K562 (cell line): Measurements from ENCODE around the gene ERBB4. TPM values are rescaled to one million over a fixed set of nuclear protein-coding genes. Genes with fewer than 3 reads are reported as not detected.

Source experiments
- ATAC-seq: fragments of 200-7000 bp; cut with Tn5 transposase; 3 replicates; pipeline ENCODE4 v1.9.1; 2020; ENCODE audit warnings: moderate library complexity
- BruUV-seq: library from RNA; stranded (reverse); fragments of 400-500 nt; replicated peaks from 2 replicates; lab custom pipeline; 2021; lab: Mats Ljungman, UMichigan
- CTCF ChIA-PET: fragments of 300-600 bp; formaldehyde crosslinking; extraction: SDS; loops from one replicate; lab custom pipeline; 2021; ENCODE audit warnings: low intra/inter-chr PET ratio; lab: Yijun Ruan, JAX
- POLR2A ChIA-PET: fragments of 300-600, 350-650 bp; sonication (Branson Sonifier 250); formaldehyde crosslinking; extraction: SDS; loops from one replicate; lab custom pipeline; 2021; ENCODE audit warnings: antibody characterized with exemption, inconsistent platforms; lab: Yijun Ruan, JAX
- DNase-seq, 4 experiments: peaks; one replicate each; pipeline versions ENCODE4 v3.0.0 to v3.0.0-alpha.2; 2011 to 2018; ENCODE audit warnings: low spot score in 3 of 4, mixed read lengths in 3 of 4; ENCODE audit errors: extremely low read depth in 1 of 4
- FAIRE-seq: peaks from 2 replicates; lab custom pipeline; 2011; peaks lifted over from hg19 to GRCh38; lab: Jason Lieb, UNC
- H2AFZ ChIP-seq: 2 replicates; pipeline ENCODE4 v1.6.0; 2011; ENCODE audit warnings: low read depth, low read length, control low read depth, inconsistent platforms
- H3K27ac ChIP-seq: fragments of 200-600 bp; 3 replicates; pipeline ENCODE4 v1.8.0; 2011; ENCODE audit warnings: low read depth, mild to moderate bottlenecking, control low read depth, inconsistent platforms, low read length, moderate library complexity, mixed read lengths; ENCODE audit errors: extremely low read depth
- H3K27me3 ChIP-seq, 2 experiments: fragments of 300-600 bp in 1 of 2; 2 replicates in 1 of 2; 3 replicates in 1 of 2; pipeline versions ENCODE4 v1.6.0 to v1.8.0; 2011; ENCODE audit warnings: inconsistent platforms in 2 of 2, low read length in 2 of 2, mild to moderate bottlenecking in 1 of 2, mixed read lengths in 1 of 2, moderate library complexity in 1 of 2; ENCODE audit not compliant: control insufficient read depth in 2 of 2, insufficient read depth in 2 of 2
- H3K36me3 ChIP-seq: fragments of 300-600 bp; 3 replicates; pipeline ENCODE4 v1.8.0; 2011; ENCODE audit warnings: mild to moderate bottlenecking, low read length, inconsistent platforms; ENCODE audit not compliant: control insufficient read depth, insufficient read depth
- H3K4me1 ChIP-seq, 2 experiments: fragments of 200-600 bp in 1 of 2; replicated peaks in 1 of 2; 2 replicates in 1 of 2; 3 replicates in 1 of 2; pipeline versions ENCODE4 v1.5.1 to v1.8.0; 2011; ENCODE audit warnings: inconsistent platforms in 2 of 2, low read length in 2 of 2, mild to moderate bottlenecking in 1 of 2, mixed read lengths in 1 of 2, moderate library complexity in 1 of 2; ENCODE audit not compliant: control insufficient read depth in 2 of 2, insufficient read depth in 2 of 2
- H3K4me2 ChIP-seq: 2 replicates; pipeline ENCODE4 v1.6.1; 2011; ENCODE audit warnings: low read length, control low read depth, inconsistent platforms, mixed read lengths; ENCODE audit not compliant: insufficient read depth
- H3K4me3 ChIP-seq: fragments of 200-600 bp; sonication (generic), shearing (Covaris generic); 2 replicates; pipeline ENCODE4 v1.5.1; 2016; ENCODE audit warnings: control low read depth, inconsistent platforms
- H3K79me2 ChIP-seq: fragments of 200-600 bp; 3 replicates; pipeline ENCODE4 v1.8.0; 2011; ENCODE audit warnings: low read length, inconsistent platforms; ENCODE audit not compliant: control insufficient read depth, insufficient read depth
- H3K9ac ChIP-seq, 2 experiments: 2 replicates each; pipeline versions ENCODE4 v1.6.0 to v1.6.1; 2011; ENCODE audit warnings: low read depth in 2 of 2, low read length in 2 of 2, control low read depth in 1 of 2, inconsistent platforms in 1 of 2, mild to moderate bottlenecking in 1 of 2, mixed read lengths in 1 of 2; ENCODE audit not compliant: insufficient read depth in 1 of 2
- H3K9me1 ChIP-seq: one replicate; pipeline ENCODE4 v1.6.0; 2011; ENCODE audit warnings: inconsistent platforms, mild to moderate bottlenecking, low read length, moderate library complexity; ENCODE audit not compliant: control insufficient read depth, insufficient read depth
- H3K9me3 ChIP-seq: replicated peaks from 2 replicates; pipeline ENCODE4 v1.5.1; 2011; ENCODE audit warnings: low read depth, low read length, inconsistent platforms; ENCODE audit not compliant: control insufficient read depth, insufficient read depth
- H4K20me1 ChIP-seq: replicated peaks from 2 replicates; pipeline ENCODE4 v1.6.1; 2011; ENCODE audit warnings: low read length, inconsistent platforms, mixed read lengths; ENCODE audit not compliant: control insufficient read depth, insufficient read depth
- EWSR1 ChIP-seq: fragments of 450-650 bp; IDR thresholded peaks from 2 replicates; pipeline ENCODE4 v1.6.1; 2018; ENCODE audit warnings: borderline replicate concordance, mild to moderate bottlenecking, low read depth, moderate library complexity; ENCODE audit not compliant: partially characterized antibody
- GABPA ChIP-seq: fragments of 200-800 bp; sonication (Bioruptor generic); conservative IDR thresholded peaks from 2 replicates; pipeline ENCODE4 v1.6.1; 2016; ENCODE audit warnings: low read depth, missing genetic modification characterization, missing compliant biosample characterization
- POLR2G ChIP-seq: fragments of 200-400 bp; formaldehyde crosslinking; IDR thresholded peaks from 2 replicates; pipeline ENCODE4 v1.6.1; 2017; ENCODE audit warnings: low read depth, mild to moderate bottlenecking, antibody characterized with exemption, low read length, moderate library complexity
- TAF15 ChIP-seq: fragments of 200-400 bp; formaldehyde crosslinking; IDR thresholded peaks from 2 replicates; pipeline ENCODE4 v1.6.1; 2017; ENCODE audit warnings: mild to moderate bottlenecking, low read depth, low read length, moderate library complexity
- ZC3H8 ChIP-seq: fragments of 450-650 bp; IDR thresholded peaks from 2 replicates; pipeline ENCODE4 v1.6.1; 2017
- ZNF174 ChIP-seq: fragments of 250-450 bp; sonication (Bioruptor Pico); IDR thresholded peaks from 2 replicates; pipeline ENCODE4 v1.4.0; 2020; ENCODE audit warnings: mild to moderate bottlenecking
- ZNF584 ChIP-seq: fragments of 200-800 bp; sonication (Bioruptor generic); IDR thresholded peaks from 2 replicates; pipeline ENCODE4 v1.6.1; 2016; ENCODE audit warnings: low read depth, mild to moderate bottlenecking, missing genetic modification characterization, missing compliant biosample characterization
- ZNF766 ChIP-seq: fragments of 200-800 bp; sonication (Bioruptor generic); conservative IDR thresholded peaks from 2 replicates; pipeline ENCODE4 v1.6.1; 2016; ENCODE audit warnings: missing genetic modification characterization, missing compliant biosample characterization
- in situ Hi-C: fragments of 300-500 bp; cut with MboI; formaldehyde crosslinking; loops from 4 replicates; pipeline ENCODE4 v1.15.0; 2018; ENCODE audit warnings: inconsistent platforms, mixed read lengths
- intact Hi-C: fragments of 100-400 bp; cut with micrococcal nuclease; formaldehyde crosslinking; loops from 2 replicates; pipeline ENCODE4 v1.14.2; 2022
- polyA plus RNA-seq, 8 experiments: library from polyadenylated mRNA; depleted of rRNA in 4 of 8; stranded (reverse) in 5 of 8; unstranded in 3 of 8; fragments of >200 nt; fragmentation: Nextera tagmentation in 2 of 8; fragmentation: Illumina TruSeq in 1 of 8; extraction: Ambion mirVana in 2 of 8; extraction: Trizol in 1 of 8; gene quantifications; 2 replicates each; pipeline versions ENCODE4 v1.2.1 to v1.2.3, GENCODE V29; 2011 to 2014; ENCODE audit warnings: inconsistent platforms in 1 of 8, missing spikeins in 1 of 8
- total RNA-seq, 7 experiments: library from RNA; depleted of rRNA in 6 of 7; stranded (reverse); fragments of >200 nt in 6 of 7; fragmentation: Illumina TruSeq in 2 of 7; extraction: Trizol in 2 of 7; gene quantifications; 2 replicates each; pipeline versions ENCODE4 v1.2.1 to v1.2.3, GENCODE V29; 2011 to 2021; ENCODE audit warnings: low replicate concordance in 1 of 7
- TF ChIP-seq, protein P1 (sequence below): fragments of 250-450 bp; sonication (Bioruptor Pico); IDR thresholded peaks from 2 replicates; pipeline ENCODE4 v1.5.0; 2022; ENCODE audit warnings: mild to moderate bottlenecking
- TF ChIP-seq, protein P2 (sequence below): sonication (generic); IDR thresholded peaks from 2 replicates; pipeline ENCODE4 v1.6.1; 2016
- TF ChIP-seq, protein P3 (sequence below): fragments of 450-650 bp; formaldehyde crosslinking; IDR thresholded peaks from 2 replicates; pipeline ENCODE4 v1.4.0; 2020; ENCODE audit warnings: mild to moderate bottlenecking, mixed read lengths
- TF ChIP-seq, protein P4 (sequence below): fragments of 250-450 bp; sonication (Bioruptor Pico); IDR thresholded peaks from 2 replicates; pipeline ENCODE4 v1.4.0; 2020; ENCODE audit warnings: mild to moderate bottlenecking, moderate library complexity
- TF ChIP-seq, protein P5 (sequence below): sonication (generic); formaldehyde crosslinking; IDR thresholded peaks from 2 replicates; pipeline ENCODE4 v1.8.0; 2022; ENCODE audit warnings: mild to moderate bottlenecking, missing genetic modification reagents, borderline replicate concordance

Gene ERBB4
- total and polyA plus RNA-seq, 9 of the 15 experiments (the other 6 are each of a cell fraction or from before 2014, with no cell fraction given): not detected

DNA sequence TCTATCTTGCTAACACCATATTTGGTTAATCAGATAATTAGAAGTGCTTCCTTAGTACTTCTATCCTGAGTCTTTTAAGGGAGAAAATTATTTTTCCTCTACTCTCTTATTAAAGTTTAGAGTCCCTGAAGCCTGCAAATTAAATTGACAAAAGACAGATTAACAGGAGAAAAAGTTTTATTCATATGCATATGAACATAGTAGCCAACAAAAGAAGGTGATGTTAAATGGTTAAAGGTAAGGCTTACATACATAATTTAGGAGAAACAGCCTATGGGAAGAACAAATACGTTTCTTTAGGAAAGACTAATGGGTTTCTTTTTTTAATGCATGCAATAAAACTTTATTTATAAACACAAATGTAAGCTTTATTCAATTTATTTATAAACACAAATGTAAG lies 1177.2 kb downstream of the ERBB4 start (continued):
- TF ChIP-seq, protein P1, sequence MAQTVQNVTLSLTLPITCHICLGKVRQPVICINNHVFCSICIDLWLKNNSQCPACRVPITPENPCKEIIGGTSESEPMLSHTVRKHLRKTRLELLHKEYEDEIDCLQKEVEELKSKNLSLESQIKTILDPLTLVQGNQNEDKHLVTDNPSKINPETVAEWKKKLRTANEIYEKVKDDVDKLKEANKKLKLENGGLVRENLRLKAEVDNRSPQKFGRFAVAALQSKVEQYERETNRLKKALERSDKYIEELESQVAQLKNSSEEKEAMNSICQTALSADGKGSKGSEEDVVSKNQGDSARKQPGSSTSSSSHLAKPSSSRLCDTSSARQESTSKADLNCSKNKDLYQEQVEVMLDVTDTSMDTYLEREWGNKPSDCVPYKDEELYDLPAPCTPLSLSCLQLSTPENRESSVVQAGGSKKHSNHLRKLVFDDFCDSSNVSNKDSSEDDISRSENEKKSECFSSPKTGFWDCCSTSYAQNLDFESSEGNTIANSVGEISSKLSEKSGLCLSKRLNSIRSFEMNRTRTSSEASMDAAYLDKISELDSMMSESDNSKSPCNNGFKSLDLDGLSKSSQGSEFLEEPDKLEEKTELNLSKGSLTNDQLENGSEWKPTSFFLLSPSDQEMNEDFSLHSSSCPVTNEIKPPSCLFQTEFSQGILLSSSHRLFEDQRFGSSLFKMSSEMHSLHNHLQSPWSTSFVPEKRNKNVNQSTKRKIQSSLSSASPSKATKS (CRISPR knock-in tag): no peak
- TF ChIP-seq TAF15 (no peak), ZC3H8 (no peak), ZNF766 (CRISPR knock-in tag) (no peak)
- TF ChIP-seq, protein P2, sequence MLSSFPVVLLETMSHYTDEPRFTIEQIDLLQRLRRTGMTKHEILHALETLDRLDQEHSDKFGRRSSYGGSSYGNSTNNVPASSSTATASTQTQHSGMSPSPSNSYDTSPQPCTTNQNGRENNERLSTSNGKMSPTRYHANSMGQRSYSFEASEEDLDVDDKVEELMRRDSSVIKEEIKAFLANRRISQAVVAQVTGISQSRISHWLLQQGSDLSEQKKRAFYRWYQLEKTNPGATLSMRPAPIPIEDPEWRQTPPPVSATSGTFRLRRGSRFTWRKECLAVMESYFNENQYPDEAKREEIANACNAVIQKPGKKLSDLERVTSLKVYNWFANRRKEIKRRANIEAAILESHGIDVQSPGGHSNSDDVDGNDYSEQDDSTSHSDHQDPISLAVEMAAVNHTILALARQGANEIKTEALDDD: no peak

DNA sequence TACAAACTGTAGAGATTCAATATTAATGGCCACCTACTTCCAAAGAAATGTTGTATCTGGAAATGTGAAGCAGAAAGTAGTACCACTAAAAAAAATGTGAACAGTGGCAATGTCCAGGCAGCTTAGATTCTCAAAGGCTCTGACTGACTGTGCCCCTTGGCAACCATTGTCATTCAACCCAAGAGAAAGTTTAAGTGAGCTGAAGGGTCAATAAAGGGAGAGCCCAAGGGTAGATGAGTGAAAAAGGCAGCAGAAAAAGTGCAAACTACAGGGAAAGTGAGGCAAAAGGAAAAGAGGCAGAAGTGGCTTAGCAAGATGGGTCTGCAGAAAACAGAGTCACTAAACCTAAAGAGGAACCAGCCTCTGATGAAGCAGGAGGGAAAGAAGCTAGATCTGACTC lies 1179.3 kb downstream of the ERBB4 start:
- ChIA-PET CTCF (no interaction called here), POLR2A (no interaction called here)
- Histone ChIP-seq H2AFZ (no peak overlapping the region), H3K4me3 (no peak overlapping the region), H4K20me1 (no peaks in the 10 kb centered on the region), H3K4me2 (no peak overlapping the region), H3K36me3 (no peaks in the 10 kb centered on the region), H3K4me1 (no peaks in the 10 kb centered on the region), H3K9me3 (no peaks in the 10 kb centered on the region), H3K9ac (no peak overlapping the region), H3K79me2 (no peaks in the 10 kb centered on the region), H3K27ac (no peak overlapping the region), H3K27me3 (no peaks in the 10 kb centered on the region), H3K9me1 (no peaks in the 10 kb centered on the region)
- intact Hi-C loops (no loop called here), in situ Hi-C loops (no loop called here)
- no TSS peak for BruUV-seq
- FAIRE-seq (no peak), ATAC-seq (no peak), DNase-seq (no peak)
- no peak for TF ChIP-seq ZNF584 (CRISPR knock-in tag)
- TF ChIP-seq, protein P3, sequence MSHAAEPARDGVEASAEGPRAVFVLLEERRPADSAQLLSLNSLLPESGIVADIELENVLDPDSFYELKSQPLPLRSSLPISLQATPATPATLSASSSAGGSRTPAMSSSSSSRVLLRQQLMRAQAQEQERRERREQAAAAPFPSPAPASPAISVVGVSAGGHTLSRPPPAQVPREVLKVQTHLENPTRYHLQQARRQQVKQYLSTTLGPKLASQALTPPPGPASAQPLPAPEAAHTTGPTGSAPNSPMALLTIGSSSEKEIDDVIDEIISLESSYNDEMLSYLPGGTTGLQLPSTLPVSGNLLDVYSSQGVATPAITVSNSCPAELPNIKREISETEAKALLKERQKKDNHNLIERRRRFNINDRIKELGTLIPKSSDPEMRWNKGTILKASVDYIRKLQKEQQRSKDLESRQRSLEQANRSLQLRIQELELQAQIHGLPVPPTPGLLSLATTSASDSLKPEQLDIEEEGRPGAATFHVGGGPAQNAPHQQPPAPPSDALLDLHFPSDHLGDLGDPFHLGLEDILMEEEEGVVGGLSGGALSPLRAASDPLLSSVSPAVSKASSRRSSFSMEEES (CRISPR knock-in tag): no peak
- TF ChIP-seq, protein P4, sequence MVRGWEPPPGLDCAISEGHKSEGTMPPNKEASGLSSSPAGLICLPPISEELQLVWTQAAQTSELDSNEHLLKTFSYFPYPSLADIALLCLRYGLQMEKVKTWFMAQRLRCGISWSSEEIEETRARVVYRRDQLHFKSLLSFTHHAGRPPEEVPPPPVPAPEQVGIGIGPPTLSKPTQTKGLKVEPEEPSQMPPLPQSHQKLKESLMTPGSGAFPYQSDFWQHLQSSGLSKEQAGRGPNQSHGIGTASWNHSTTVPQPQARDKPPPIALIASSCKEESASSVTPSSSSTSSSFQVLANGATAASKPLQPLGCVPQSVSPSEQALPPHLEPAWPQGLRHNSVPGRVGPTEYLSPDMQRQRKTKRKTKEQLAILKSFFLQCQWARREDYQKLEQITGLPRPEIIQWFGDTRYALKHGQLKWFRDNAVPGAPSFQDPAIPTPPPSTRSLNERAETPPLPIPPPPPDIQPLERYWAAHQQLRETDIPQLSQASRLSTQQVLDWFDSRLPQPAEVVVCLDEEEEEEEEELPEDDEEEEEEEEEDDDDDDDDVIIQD (CRISPR knock-in tag): no peak
- TF ChIP-seq, protein P5, sequence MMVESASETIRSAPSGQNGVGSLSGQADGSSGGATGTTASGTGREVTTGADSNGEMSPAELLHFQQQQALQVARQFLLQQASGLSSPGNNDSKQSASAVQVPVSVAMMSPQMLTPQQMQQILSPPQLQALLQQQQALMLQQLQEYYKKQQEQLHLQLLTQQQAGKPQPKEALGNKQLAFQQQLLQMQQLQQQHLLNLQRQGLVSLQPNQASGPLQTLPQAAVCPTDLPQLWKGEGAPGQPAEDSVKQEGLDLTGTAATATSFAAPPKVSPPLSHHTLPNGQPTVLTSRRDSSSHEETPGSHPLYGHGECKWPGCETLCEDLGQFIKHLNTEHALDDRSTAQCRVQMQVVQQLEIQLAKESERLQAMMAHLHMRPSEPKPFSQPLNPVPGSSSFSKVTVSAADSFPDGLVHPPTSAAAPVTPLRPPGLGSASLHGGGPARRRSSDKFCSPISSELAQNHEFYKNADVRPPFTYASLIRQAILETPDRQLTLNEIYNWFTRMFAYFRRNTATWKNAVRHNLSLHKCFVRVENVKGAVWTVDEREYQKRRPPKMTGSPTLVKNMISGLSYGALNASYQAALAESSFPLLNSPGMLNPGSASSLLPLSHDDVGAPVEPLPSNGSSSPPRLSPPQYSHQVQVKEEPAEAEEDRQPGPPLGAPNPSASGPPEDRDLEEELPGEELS (CRISPR knock-in tag): no peak
- no peak for TF ChIP-seq POLR2G
- TF ChIP-seq ZNF174: no peak
- TF ChIP-seq GABPA (tag): no peak
- no peak for TF ChIP-seq EWSR1
